Right lobe of liver (tissue), 4 donors: ENCODE data around the gene ANKLE2.

Experiments used
- POLR2A ChIP-seq: fragments of 450-650 bp; IDR thresholded peaks from one replicate; pipeline ENCODE4 v1.6.1; 2017; ENCODE audit warnings: antibody characterized with exemption, mild to moderate bottlenecking
- TF ChIP-seq, protein P1 (sequence below), 4 donors: fragments of 200-600 bp in 3 of 4; fragments of 450-650 bp in 1 of 4; IDR thresholded peaks; one replicate each; pipeline versions ENCODE4 v1.5.1 to v1.8.0; 2016 to 2022; ENCODE audit warnings: antibody characterized with exemption in 4 of 4, mild to moderate bottlenecking in 2 of 4
- donor health status: DM: no; HTN: no; CAD: no.
- donor health status: DM: no; HTN: no; CAD: no.
- donor health status: DM: no; HTN: yes; CAD: no.

DNA sequence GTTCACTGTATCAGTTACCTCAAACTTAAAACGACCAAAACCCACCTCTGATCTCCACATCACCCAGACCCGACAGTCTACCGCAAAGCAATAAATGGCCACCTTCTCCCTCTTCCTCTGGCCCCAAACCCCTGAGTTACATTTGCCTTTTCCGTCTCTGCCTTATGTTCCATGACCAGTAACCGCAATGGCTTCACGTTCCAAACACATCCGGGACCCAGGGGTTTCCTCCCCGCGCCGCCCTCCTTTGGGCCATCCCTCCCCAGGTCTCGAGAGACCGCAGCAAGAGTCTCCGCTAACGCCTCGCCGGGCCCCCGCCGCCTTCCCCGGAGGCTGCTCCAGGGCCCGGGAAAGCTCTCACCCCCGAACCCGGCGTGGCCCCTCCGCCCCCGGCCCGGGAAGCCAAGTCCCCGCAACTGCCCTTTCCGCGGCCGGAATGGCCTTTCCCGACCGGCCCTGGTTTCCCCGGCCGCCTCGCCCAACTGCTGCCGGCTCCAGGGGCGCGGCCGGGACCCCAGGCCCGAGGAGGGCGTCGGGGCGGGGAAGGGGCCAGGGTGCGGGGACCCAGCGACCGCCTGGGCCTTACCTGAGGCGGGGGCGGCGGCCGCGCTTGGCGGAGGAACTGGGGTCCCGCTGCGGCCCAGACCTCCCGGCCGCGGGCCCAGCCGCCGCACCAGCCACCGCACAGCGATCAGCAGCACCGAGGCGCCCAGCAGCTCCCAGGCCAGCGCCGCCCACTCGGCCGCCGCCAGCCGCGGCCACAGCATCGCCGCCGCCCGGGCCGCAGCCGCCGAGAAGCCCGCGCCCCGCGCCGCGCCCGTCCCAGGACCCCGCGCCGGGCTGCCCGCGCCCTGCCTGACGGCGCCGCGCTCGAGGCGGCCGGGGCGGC lies at the start of gene ANKLE2:
- TF ChIP-seq, protein P1, sequence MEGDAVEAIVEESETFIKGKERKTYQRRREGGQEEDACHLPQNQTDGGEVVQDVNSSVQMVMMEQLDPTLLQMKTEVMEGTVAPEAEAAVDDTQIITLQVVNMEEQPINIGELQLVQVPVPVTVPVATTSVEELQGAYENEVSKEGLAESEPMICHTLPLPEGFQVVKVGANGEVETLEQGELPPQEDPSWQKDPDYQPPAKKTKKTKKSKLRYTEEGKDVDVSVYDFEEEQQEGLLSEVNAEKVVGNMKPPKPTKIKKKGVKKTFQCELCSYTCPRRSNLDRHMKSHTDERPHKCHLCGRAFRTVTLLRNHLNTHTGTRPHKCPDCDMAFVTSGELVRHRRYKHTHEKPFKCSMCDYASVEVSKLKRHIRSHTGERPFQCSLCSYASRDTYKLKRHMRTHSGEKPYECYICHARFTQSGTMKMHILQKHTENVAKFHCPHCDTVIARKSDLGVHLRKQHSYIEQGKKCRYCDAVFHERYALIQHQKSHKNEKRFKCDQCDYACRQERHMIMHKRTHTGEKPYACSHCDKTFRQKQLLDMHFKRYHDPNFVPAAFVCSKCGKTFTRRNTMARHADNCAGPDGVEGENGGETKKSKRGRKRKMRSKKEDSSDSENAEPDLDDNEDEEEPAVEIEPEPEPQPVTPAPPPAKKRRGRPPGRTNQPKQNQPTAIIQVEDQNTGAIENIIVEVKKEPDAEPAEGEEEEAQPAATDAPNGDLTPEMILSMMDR (IDR thresholded peaks at IDR 0.05): no peak
- no peak for TF ChIP-seq POLR2A
